Mesendoderm (in vitro differentiated cells): ENCODE measurements around the gene CR1.

Experiments used
- DNase-seq: peaks from one replicate; pipeline ENCODE4 v3.0.0; 2013
- H2AK5ac ChIP-seq: 2 replicates; pipeline ENCODE4 v1.6.1; 2013; ENCODE audit warnings: low read length, inconsistent platforms
- H2BK120ac ChIP-seq: 2 replicates; pipeline ENCODE4 v1.6.1; 2013; ENCODE audit warnings: low read depth, mild to moderate bottlenecking, low read length, moderate library complexity, mixed read lengths
- H2BK15ac ChIP-seq: replicated peaks from 2 replicates; pipeline ENCODE4 v1.6.1; 2013; ENCODE audit warnings: low read depth, mild to moderate bottlenecking, moderate library complexity
- H2BK5ac ChIP-seq: 2 replicates; pipeline ENCODE4 v1.6.1; 2013; ENCODE audit warnings: low read length, inconsistent platforms
- H3K18ac ChIP-seq: 2 replicates; pipeline ENCODE4 v1.6.1; 2013; ENCODE audit warnings: mild to moderate bottlenecking, low read length, mixed read lengths
- H3K23ac ChIP-seq: one replicate; pipeline ENCODE4 v1.6.1; 2013; ENCODE audit warnings: low read length
- H3K27ac ChIP-seq: 2 replicates; pipeline ENCODE4 v1.5.1; 2013; ENCODE audit warnings: low read depth, mild to moderate bottlenecking, inconsistent platforms, low read length, moderate library complexity
- H3K27me3 ChIP-seq: 2 replicates; pipeline ENCODE4 v1.6.1; 2013; ENCODE audit warnings: low read length, control low read depth, mild to moderate bottlenecking, inconsistent platforms; ENCODE audit not compliant: insufficient read depth, poor library complexity
- H3K36me3 ChIP-seq: 2 replicates; pipeline ENCODE4 v1.6.1; 2013; ENCODE audit warnings: low read length, inconsistent platforms; ENCODE audit not compliant: control insufficient read depth, insufficient read depth
- H3K4ac ChIP-seq: one replicate; pipeline ENCODE4 v1.6.1; 2013; ENCODE audit warnings: low read depth, mild to moderate bottlenecking, low read length, moderate library complexity
- H3K4me1 ChIP-seq: 2 replicates; pipeline ENCODE4 v1.6.1; 2013; ENCODE audit warnings: low read depth, low read length, inconsistent platforms; ENCODE audit not compliant: control insufficient read depth
- H3K4me2 ChIP-seq: 2 replicates; pipeline ENCODE4 v1.6.1; 2013; ENCODE audit warnings: low read length
- H3K4me3 ChIP-seq: 2 replicates; pipeline ENCODE4 v1.5.1; 2013; ENCODE audit warnings: mild to moderate bottlenecking, low read length
- H3K56ac ChIP-seq: one replicate; pipeline ENCODE4 v1.6.1; 2013; ENCODE audit warnings: low read length
- H3K79me1 ChIP-seq: 2 replicates; pipeline ENCODE4 v1.6.1; 2013; ENCODE audit warnings: low read length, inconsistent platforms
- H3K79me2 ChIP-seq: 2 replicates; pipeline ENCODE4 v1.6.1; 2013; ENCODE audit warnings: mild to moderate bottlenecking, low read length; ENCODE audit not compliant: control insufficient read depth, insufficient read depth
- H3K9ac ChIP-seq: 2 replicates; pipeline ENCODE4 v1.6.1; 2013; ENCODE audit warnings: low read length, inconsistent platforms
- H4K5ac ChIP-seq: one replicate; pipeline ENCODE4 v1.6.1; 2013; ENCODE audit warnings: low read length
- H4K8ac ChIP-seq: one replicate; pipeline ENCODE4 v1.6.1; 2013; ENCODE audit warnings: low read depth, mild to moderate bottlenecking, control low read depth, low read length, moderate library complexity
- WGBS: extraction: QIAGEN DNeasy Blood & Tissue Kit; methylation state at CpG from one replicate; pipeline ENCODE4 v1.1.7; 2013; ENCODE audit warnings: low lambda C conversion rate, missing lambda C conversion rate; ENCODE audit not compliant: insufficient coverage; ENCODE audit errors: extremely low coverage; 5-methylcytosine and 5-hydroxymethylcytosine counted together

CR1 gene

DNA sequence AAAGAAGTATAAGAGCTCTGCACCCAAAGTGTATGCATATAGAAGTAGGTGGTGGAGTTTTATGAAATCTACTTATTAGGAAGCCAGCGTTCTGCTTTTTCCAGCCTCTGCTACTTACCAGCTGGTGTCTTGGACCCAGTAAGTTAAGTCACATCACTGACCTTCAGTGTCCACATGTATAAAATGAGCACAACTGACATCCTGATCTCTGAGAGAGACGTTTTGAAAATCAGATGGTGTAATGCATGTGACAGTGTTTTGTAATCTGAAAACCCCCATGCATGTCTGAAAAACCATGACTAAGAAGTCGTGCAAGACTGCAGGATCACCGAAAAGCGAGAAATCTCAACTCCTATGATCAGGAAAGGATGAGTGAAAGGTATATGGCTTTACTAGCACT is 2.0 kb downstream of the CR1 start:
- Histone ChIP-seq H3K4me3 (no peak overlapping the region), H3K36me3 (no peaks in the 10 kb centered on the region), H3K4me2 (no peak overlapping the region), H3K23ac (no peak overlapping the region), H4K8ac (no peak overlapping the region), H3K79me2 (no peaks in the 10 kb centered on the region), H3K27me3 (peaks cover 4% of the 10 kb centered on the region), H2AK5ac (no peak overlapping the region), H3K56ac (no peak overlapping the region), H3K18ac (no peak overlapping the region), H2BK15ac (no peak overlapping the region), H3K79me1 (no peaks in the 10 kb centered on the region), H3K4me1 (no peaks in the 10 kb centered on the region), H2BK120ac (no peak overlapping the region), H3K9ac (no peak overlapping the region), H2BK5ac (no peak overlapping the region), H3K4ac (no peak overlapping the region), H4K5ac (no peak overlapping the region), H3K27ac (no peak overlapping the region)
- DNase-seq = no peak
- no CpG with 5 or more reads among the region's 5 CpGs for WGBS

- H2BK5ac ChIP-seq = no peak overlapping the region
- H3K56ac ChIP-seq = no peak overlapping the region
- no peak overlapping the region for H2BK120ac ChIP-seq
- no CpG with 5 or more reads among the region's 4 CpGs for WGBS
- no peak overlapping the region for H3K4me2 ChIP-seq
- no peak overlapping the region for H3K18ac ChIP-seq
- H3K79me2 ChIP-seq = no peaks in the 10 kb centered on the region
- no peak overlapping the region for H4K5ac ChIP-seq
- peaks cover 4% of the 10 kb centered on the region for H3K27me3 ChIP-seq
- H2BK15ac ChIP-seq = no peak overlapping the region
- no peak overlapping the region for H3K4me3 ChIP-seq
- peak; percentile 65 for DNase-seq
- no peak overlapping the region for H3K9ac ChIP-seq
- H2AK5ac ChIP-seq = no peak overlapping the region
- H3K27ac ChIP-seq = no peak overlapping the region
- no peaks in the 10 kb centered on the region for H3K36me3 ChIP-seq
- no peak overlapping the region for H4K8ac ChIP-seq
- H3K23ac ChIP-seq = no peak overlapping the region
- H3K4me1 ChIP-seq = no peaks in the 10 kb centered on the region
- no peak overlapping the region for H3K4ac ChIP-seq
- no peaks in the 10 kb centered on the region for H3K79me1 ChIP-seq
Observed at GRCh38 chr1:207499573-207499972, 3.6 kb downstream of the CR1 start.

DNA sequence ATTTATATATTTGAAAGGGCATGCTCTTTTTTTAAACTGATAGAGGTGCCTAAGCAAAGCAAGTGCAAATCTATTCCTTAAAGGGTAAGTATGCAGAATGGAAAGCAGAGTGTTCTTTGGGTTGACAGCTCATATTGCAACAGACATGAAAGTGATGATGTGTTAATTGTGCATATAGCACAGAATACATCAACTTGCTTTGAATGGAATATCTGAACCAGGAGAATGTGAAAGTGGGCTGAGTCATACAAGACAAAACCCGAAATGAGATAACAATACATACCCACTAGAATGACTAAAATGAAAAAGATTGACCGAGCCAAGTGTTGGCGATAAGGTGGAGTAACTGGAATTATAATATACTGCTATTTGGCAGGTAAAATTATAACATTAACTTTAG is 4.3 kb downstream of the CR1 start:
- no peak for DNase-seq
- Histone ChIP-seq H3K18ac (no peak overlapping the region), H2BK120ac (no peak overlapping the region), H4K5ac (no peak overlapping the region), H3K36me3 (no peaks in the 10 kb centered on the region), H3K79me1 (no peaks in the 10 kb centered on the region), H3K27me3 (peaks cover 4% of the 10 kb centered on the region), H3K4me1 (no peaks in the 10 kb centered on the region), H3K23ac (no peak overlapping the region), H2BK15ac (no peak overlapping the region), H3K4me2 (no peak overlapping the region), H4K8ac (no peak overlapping the region), H2AK5ac (no peak overlapping the region), H3K27ac (no peak overlapping the region), H2BK5ac (no peak overlapping the region), H3K9ac (no peak overlapping the region), H3K4ac (no peak overlapping the region), H3K4me3 (no peak overlapping the region), H3K56ac (no peak overlapping the region), H3K79me2 (no peaks in the 10 kb centered on the region)
- WGBS = no CpG with 5 or more reads among the region's 3 CpGs

DNA sequence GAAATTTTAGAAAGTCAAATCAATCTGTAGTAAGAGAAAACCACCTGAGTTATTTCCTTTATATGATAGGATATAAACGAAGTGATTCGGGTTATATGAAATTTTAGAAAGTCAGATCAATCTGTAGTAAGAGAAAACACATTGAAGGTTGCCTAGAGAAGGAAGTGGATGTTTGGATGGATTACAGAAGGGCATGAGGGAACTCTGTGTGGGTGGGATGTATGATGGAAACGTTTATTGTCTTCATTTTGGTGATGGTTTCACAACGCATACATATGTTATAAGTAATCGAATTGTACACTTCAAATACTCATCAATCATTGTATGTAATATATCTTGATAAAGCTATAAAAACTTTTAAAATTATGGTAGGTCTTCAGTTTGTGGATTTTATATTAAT is 5.1 kb downstream of the CR1 start:
- H3K23ac ChIP-seq = no peak overlapping the region
- H3K4me3 ChIP-seq = no peak overlapping the region
- no peak overlapping the region for H3K4me2 ChIP-seq
- DNase-seq = no peak
- H3K4me1 ChIP-seq = no peaks in the 10 kb centered on the region
- H2BK15ac ChIP-seq = no peak overlapping the region
- H3K56ac ChIP-seq = no peak overlapping the region
- H2AK5ac ChIP-seq = no peak overlapping the region
- no peak overlapping the region for H3K4ac ChIP-seq
- H3K79me2 ChIP-seq = no peaks in the 10 kb centered on the region
- 100% methylated on average over 2 of the region's 5 CpGs for WGBS
- no peak overlapping the region for H4K5ac ChIP-seq
- no peaks in the 10 kb centered on the region for H3K79me1 ChIP-seq
- no peak overlapping the region for H2BK5ac ChIP-seq
- peaks cover 4% of the 10 kb centered on the region for H3K27me3 ChIP-seq
- no peak overlapping the region for H3K9ac ChIP-seq
- no peak overlapping the region for H3K18ac ChIP-seq
- H3K36me3 ChIP-seq = no peaks in the 10 kb centered on the region
- no peak overlapping the region for H4K8ac ChIP-seq
- no peak overlapping the region for H3K27ac ChIP-seq
- H2BK120ac ChIP-seq = no peak overlapping the region

GRCh38 chr1:207502726-207503125 is 6.8 kb downstream of the CR1 start:
- Histone ChIP-seq H3K18ac (no peak overlapping the region), H3K9ac (no peak overlapping the region), H3K4ac (no peak overlapping the region), H4K5ac (no peak overlapping the region), H3K4me2 (no peak overlapping the region), H3K27me3 (peaks cover 2% of the 10 kb centered on the region), H3K36me3 (no peaks in the 10 kb centered on the region), H3K23ac (no peak overlapping the region), H2BK15ac (no peak overlapping the region), H2BK5ac (no peak overlapping the region), H2AK5ac (no peak overlapping the region), H3K56ac (no peak overlapping the region), H3K79me1 (no peaks in the 10 kb centered on the region), H2BK120ac (no peak overlapping the region), H3K4me1 (no peaks in the 10 kb centered on the region), H3K27ac (no peak overlapping the region), H3K4me3 (no peak overlapping the region), H3K79me2 (no peaks in the 10 kb centered on the region), H4K8ac (no peak overlapping the region)
- no CpG with 5 or more reads among the region's 7 CpGs for WGBS
- DNase-seq = peak; percentile 53

DNA sequence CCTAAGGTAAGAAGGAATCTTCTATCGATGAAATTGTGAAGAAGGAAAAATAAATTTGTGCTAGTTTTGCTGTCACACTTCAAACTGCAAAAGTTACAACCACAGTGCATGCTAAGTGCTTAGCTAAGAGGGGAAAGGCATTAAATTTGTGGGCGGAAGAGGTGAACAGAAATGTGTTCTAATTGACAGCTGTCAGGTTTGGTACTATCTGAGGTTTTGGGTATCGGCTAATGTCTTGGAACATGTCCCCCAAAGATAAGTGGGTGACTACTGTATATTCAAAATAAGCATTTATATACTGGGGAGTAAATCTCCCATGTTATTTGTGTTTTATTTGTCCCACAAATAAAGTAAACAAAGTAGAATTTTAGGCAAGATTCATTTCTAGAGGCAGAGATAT is 8.0 kb downstream of the CR1 start:
- Histone ChIP-seq H3K79me2 (no peaks in the 10 kb centered on the region), H3K4me2 (no peak overlapping the region), H3K27ac (no peak overlapping the region), H3K4me3 (no peak overlapping the region), H3K18ac (no peak overlapping the region), H4K5ac (no peak overlapping the region), H2AK5ac (no peak overlapping the region), H3K79me1 (no peaks in the 10 kb centered on the region), H3K4me1 (no peaks in the 10 kb centered on the region), H3K36me3 (no peaks in the 10 kb centered on the region), H2BK120ac (no peak overlapping the region), H3K4ac (no peak overlapping the region), H3K56ac (no peak overlapping the region), H3K27me3 (no peaks in the 10 kb centered on the region), H2BK15ac (no peak overlapping the region), H2BK5ac (no peak overlapping the region), H3K23ac (no peak overlapping the region), H3K9ac (no peak overlapping the region), H4K8ac (no peak overlapping the region)
- no peak for DNase-seq
- no CpG with 5 or more reads among the region's 3 CpGs for WGBS
